GM21390 (cell line): ENCODE data around the gene HBEGF.

Source experiments
- ATAC-seq: cut with Tn5 transposase; IDR thresholded peaks from one replicate; pipeline ENCODE4 v1.9.1; 2021; ENCODE audit not compliant: unreplicated experiment

The HBEGF gene, protein sequence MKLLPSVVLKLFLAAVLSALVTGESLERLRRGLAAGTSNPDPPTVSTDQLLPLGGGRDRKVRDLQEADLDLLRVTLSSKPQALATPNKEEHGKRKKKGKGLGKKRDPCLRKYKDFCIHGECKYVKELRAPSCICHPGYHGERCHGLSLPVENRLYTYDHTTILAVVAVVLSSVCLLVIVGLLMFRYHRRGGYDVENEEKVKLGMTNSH

DNA sequence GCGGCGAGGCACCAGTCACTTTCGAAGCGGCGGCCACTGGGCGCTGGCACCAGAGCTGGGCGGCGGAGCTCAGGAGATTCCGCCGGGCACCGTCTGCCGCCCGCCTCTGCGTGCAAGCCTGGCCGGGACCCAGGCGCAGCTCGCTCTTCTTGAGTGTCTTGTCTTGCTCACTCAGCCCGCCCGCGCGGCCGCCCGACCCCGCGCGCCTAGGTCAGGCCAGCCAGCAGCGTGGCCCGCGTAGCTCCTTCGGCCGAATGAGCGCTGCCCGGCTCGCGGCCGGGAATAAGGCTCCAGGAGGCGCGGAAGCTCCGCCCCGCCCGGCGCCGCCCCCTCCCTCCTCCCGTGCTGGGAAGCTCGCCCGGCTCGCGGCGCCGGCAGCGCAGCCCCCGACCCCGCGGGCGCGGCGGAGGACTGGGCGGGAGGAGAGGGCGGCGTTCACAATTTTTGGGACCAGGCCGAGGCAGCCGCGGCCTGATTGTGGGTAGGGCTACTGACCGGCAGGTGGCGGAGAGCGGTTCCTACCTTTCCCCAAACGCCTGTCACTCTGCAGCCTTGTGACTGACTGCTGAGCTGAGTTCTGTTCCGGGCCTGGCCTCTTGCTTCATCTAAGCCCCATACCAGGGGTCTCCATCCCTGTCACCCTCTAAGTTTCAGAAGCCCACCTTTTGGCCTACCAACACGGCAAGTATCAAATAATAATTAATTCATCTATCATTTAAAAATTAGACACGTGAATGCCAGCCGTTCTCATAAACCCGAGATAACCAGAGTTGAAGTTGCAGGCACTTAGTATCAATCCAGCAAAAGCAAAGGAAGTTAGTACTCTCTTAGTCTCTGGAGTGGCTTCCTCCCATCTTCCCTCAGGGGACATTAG, at the start of gene HBEGF:
TSS of gene HBEGF (minus strand) at position 256 of the 874 bp plus-strand sequence. CDS start 275 bp downstream, outside the sequence.
- ATAC-seq: peak; percentile 71

DNA sequence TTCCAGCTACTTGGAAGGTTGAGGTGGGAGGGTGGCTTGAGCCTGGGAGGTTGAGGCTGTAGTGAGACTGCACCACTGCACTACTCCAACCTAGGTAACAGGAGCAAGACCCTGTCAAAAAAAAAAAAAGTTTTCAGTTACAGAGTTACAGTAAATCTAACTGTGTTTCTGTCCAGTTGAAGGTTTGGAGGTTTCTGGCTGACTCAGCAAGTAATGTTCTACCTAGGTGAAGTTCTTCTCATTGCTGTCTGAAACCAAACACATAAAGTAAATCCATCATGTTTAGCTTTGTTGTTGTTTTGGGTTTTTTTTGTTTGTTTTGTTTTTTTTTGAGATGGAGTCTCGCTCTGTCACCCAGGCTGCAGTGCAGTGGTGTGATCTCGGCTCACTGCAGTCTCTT, 47.3 kb upstream of the HBEGF start:
- no peak for ATAC-seq

DNA sequence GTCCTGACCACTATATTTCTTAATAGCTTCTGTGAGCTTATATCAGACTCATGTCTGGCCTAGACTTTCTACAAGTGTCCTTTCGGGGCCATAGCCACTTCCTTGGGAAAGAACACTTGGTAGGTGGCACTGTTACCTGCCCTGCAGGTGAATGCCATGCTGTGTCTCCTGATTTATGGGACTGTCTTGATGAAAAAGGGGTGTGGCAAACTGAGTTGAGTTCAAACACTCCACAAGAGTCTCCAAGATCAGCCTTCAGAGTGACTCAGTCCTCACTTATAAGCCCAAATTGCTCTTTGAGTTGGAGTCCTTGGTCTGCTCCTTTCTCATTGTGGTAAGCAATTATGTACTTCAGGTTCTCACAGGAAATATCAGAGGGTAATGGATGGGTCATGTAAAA, 45.3 kb upstream of the HBEGF start:
- ATAC-seq: no peak

DNA sequence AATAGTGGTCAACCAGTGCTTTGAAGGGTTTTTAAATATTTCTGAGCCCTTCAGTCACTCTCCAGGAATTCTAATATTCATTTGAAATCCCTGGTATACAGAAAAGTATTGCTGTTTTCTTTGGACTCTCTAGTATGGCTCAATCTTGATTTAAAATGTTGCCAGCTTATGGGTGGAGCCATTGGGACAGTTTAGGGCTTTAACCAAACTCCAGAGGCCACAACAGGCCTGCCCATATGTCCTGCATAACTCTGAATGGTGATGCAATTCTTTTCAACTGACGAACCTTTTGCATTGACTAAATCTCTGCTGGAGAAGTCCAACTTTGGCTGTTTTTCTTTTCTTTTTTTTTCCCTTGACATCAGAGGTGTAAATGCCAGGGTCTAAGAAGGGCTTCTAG, 44.9 kb upstream of the HBEGF start:
- no peak for ATAC-seq

DNA sequence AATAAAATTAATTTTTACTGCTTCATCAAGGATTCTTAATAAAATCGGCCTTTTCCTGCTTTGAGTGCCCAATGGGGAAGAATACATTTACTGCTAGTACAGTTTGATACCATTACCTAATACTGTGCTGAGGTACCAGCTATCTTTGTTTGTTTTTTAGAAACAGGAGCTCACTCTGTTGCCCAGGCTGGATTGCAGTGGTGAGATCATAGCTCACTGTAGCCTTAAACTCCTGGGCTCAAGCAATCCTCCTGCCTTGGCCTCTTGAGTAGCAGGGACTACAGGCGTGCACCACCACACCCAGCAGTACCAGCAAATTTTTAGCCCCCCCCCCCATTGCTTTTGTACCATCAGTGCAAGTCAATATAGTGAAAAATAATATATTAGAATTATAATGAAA, 41.6 kb upstream of the HBEGF start:
- no peak for ATAC-seq

DNA sequence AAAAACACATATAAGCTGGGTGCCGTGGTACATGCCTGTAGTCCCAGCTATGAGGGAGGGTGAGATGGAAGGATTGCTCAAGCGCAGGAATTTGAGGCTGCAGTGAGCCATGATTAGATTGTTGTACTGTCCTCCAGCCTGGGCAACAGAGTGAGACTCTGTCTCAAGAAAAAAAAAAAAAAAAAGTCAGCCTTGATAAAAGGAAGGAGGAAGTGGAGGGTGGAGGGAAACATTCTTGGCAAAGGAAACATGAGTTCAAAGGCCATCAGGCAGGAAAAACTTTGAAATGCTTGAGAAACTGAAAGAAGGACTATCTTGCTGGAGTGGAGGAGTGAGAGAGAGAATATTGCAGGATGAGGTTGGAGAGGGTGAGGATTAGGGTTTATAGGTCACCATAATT, 36.9 kb upstream of the HBEGF start:
- no peak for ATAC-seq

DNA sequence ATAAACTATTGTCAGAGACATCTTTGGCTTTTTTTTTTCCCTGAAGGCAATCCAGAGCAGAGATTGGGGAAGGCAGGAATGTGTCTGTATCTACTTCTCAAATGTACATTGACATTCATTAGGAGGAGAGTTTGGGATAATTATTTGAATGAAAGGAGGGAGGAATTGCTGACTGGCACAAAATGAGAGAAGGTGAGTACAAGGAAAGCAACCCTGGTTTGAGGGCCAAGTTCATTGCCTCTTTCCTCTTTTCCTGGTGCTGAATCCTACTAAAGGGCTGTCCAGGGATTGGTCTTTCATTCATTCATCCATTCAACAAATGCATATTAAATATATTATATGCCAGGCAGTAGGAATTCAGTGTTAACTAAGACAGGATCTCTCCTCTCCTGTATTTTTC, 36.5 kb upstream of the HBEGF start:
- no peak for ATAC-seq

DNA sequence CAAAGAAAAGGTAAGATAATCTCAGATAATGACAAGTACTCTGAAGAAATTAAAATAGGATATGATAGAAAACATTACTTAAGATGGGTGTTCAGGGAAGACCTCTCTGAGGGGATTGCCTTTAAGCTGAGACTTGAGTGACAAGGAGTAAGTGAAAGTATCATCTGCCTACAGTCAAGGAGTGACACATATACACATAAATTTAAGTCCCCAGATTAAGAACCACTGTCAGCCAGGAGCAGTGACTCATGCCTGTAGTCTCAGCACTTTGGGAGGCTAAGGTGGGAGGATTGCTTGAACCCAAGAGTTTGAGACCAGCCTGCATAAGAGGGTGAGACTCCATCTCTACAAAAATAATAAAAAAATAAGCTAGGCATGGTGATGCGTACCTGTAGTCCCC, 35.6 kb upstream of the HBEGF start:
- ATAC-seq: no peak

DNA sequence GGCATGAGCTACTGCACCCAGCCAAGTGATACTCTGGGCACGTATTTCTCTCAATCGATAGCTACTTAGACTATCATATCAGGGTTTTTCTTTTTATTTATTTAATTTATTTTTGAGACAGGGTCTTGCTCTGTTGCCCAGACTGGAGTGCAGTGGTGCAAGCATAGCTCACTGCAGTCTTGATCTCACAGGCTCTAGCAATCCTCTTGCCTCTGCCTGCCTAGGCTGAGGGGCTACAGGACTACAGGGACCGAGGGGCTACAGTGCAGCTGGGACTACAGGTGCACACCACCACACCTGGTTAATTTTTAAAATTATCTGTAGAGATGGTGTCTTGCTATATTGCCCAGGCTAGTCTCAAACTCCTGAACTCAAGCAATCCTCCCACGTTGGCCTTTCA, 34.9 kb upstream of the HBEGF start:
- no peak for ATAC-seq

DNA sequence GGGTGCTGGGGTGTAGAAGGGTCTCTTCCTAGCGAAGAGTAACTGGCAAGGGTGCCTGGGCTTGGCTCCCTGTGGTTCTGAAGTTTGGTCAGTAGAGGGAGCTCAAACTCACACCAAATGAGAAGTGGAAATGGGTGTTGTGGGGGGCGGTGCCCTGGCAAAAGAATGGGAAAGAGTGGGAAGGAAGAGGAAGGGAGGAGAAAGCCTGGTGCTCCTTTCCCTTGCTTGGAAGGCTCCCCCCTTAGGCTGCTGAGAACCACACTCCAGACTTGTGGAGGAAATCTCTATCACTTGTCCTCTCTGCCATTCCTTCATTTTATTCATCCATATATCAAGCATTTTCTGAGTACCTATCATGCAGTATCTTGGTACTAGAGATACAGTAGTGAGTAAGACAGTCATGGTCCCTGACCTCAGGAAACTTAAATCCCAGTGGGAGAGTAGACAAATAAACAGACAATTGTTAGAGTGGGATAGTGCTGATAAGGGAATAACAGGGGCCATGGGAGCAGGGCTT, 26.6 kb upstream of the HBEGF start:
- peak; percentile 84 for ATAC-seq

DNA sequence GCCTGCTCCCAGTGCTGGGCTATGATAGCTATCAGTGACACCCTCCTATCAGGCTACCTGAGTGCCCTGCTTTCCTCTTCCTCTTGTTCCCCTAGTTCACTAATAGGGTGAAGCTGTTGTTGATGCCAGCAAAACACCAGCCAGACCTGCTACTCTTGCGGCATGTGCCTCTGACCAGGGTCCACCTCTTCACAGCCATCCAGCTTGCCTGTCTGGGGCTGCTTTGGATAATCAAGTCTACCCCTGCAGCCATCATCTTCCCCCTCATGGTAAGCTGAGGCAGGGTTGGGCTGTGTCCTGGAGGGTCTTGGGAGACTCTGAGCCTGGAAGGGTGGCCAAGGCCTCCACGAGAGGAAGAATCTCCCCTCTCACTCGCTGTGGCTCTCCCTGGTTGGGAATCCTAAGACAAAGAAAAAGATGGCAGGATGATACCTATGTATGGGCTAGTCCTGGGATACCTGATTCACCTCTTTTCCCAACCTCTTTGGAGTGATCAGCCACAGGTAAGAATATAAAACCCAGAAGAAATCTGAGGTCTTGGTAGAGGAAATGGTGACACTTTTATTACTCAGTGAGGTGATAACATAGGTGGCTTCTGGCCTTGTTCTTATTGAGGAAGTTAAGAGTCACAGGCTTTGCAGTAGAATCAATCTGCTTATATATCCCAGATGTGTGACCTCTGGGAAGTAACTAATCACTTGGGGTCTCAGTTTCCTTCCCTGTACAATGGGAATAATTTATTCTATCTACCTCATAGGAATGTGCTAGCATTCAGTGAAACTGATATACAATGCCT, 25.2 kb upstream of the HBEGF start:
- ATAC-seq: no peak

DNA sequence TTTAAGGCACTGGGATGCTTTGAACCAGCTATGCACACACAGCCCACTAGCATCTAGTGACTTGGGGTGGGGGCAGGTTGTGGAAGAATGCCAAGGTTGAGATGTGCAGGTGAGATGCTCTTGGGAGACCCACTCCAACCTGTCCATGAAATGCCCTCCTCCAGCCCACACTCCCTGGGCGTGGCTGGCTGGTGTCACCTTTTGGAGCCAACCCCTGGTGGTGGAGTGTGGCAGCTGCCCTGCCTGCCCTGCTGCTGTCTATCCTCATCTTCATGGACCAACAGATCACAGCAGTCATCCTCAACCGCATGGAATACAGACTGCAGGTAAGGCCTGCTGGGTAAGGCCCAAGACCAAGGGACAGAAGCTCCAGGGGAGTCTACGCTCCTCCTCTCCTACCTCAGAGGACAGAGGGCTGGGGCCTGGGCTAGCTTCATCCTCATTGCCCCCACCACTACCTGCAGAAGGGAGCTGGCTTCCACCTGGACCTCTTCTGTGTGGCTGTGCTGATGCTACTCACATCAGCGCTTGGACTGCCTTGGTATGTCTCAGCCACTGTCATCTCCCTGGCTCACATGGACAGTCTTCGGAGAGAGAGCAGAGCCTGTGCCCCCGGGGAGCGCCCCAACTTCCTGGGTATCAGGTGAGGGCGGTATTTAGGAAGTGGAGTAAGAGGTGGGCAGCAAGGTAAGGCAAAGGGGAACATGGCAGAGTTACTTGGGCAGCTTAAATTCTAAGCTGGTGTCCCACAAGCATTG, 21.0 kb upstream of the HBEGF start:
- no peak for ATAC-seq

DNA sequence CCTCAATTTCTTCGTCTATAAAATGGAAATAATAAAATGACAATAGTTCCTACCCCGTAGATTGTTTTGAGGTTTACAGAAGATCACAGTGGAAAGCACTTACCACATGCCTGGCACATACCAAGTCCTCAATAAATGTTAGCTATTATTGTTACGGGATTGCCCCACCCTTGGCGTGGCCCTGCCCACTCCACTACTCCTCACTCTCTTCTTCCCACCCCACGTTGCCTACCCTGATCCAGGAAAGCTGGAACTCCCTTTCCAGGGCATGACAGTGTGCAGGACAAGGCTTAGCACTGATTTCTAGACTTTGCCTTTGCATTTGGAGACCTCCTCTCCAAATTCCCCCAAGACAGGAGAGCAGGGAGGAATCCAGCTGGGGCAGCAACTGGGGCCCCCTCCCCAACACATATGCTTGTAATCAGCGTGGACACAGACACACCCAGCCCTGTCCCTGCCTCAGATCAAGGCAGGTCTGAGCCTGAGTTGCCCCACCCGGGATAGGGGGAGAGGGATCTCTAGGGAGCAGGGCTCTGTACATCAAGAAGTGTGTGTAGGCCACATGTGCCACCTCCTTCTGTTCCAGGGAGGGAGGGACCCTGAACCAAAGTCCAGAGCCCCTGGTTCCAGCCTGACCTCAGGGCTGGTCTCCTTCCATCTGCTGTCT, 20.3 kb upstream of the HBEGF start:
- ATAC-seq: no peak

DNA sequence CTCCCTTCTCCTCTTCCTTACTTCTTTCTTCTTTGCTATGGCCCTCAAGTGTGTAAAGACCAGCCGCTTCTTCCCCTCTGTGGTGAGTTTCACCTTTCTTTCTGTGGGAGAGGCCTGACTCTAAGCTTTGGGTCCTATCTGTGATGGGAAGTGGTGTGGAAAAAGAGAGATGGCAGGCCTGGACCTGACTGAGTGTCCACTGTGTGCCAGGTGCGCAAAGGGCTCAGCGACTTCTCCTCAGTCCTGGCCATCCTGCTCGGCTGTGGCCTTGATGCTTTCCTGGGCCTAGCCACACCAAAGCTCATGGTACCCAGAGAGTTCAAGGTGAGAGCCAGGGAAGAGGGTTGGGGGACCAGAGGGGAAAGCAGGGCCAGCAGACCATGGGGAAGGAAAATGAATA, 19.5 kb upstream of the HBEGF start:
- ATAC-seq: no peak

DNA sequence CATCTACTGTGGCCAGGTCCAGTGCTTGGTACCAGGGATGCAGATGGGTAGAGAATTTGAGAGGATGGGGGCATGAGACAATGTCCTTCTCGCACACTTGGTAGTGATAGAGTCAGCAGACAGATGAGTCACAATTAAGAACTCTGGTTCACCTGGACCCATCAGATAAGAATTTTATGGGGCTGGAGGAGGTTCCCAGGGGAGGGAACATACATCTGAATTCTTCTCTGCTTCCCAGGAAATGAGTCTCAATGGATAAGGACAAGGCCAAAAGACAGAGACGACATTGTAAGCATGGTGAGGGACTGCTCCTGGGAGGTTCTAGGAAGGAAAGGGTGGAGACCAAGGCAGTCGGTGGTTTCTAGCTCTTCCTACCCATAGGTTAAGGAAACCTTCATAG, 18.9 kb upstream of the HBEGF start:
- ATAC-seq: no peak

DNA sequence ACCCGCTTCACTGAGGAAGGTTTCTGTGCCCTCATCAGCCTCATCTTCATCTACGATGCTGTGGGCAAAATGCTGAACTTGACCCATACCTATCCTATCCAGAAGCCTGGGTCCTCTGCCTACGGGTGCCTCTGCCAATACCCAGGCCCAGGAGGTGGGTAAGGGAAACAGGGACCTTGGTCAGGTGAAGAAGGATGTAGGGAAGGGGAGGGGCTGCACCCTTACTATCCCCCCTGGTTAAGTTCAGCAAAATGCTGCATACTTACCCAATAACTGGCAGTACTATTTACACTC, 18.0 kb upstream of the HBEGF start:
- ATAC-seq: no peak

DNA sequence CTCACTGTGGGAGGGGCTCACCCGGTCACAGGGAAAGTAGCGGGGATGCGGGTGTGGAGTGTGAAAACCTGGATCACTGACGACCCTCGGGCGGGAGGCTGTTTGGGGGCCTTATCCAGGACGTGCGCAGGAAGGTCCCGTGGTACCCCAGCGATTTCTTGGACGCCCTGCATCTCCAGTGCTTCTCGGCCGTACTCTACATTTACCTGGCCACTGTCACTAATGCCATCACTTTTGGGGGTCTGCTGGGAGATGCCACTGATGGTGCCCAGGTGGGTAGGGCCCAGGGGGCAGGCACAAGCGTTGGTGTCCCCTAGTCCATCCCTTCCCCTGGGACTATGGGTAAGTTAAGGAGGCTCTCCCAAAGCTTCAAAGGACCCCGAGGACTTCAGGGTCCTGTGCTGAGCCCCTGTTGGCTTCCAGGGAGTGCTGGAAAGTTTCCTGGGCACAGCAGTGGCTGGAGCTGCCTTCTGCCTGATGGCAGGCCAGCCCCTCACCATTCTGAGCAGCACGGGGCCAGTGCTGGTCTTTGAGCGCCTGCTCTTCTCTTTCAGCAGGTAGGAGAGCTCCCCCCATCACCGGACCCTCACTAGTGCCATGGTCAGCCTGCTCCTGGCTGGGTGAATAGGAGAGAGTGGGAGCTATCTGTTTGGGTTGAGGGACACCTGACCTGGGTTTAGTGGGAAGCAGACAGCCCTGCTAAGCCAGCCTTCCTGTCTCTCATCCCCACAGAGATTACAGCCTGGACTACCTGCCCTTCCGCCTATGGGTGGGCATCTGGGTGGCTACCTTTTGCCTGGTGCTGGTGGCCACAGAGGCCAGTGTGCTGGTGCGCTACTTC, 17.4 kb upstream of the HBEGF start:
- ATAC-seq: no peak

DNA sequence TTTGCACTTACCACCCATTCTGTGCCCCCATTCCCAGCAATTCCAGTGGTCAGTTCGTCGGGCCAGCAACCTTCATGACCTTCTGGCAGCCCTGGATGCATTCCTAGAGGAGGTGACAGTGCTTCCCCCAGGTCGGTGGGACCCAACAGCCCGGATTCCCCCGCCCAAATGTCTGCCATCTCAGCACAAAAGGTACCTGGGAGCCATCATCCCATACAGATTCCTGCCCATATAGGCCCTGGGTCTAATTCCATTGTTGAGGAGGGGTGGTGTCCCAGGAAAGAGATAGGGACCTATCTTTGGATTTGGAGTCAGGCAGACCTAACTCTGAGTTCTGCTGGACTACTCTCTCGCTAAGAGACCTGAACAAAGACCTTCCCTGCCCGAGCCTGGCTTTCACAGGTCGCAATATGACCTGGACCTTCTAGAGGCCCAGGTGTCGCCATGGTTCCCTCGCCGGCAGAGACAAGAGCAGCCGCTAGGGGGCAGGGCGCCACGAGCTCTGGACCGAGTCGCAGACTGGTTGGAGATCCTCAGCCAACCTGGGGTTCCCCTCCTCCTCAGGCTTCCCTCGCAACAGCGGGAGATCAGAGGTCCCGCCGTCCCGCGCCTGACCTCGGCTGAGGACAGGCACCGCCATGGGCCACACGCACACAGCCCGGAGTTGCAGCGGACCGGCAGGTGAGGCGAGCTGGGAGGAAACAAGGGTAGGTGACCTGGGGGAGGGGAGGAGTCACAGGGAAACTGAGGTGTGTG, 16.6 kb upstream of the HBEGF start:
- peak; percentile 92 for ATAC-seq

DNA sequence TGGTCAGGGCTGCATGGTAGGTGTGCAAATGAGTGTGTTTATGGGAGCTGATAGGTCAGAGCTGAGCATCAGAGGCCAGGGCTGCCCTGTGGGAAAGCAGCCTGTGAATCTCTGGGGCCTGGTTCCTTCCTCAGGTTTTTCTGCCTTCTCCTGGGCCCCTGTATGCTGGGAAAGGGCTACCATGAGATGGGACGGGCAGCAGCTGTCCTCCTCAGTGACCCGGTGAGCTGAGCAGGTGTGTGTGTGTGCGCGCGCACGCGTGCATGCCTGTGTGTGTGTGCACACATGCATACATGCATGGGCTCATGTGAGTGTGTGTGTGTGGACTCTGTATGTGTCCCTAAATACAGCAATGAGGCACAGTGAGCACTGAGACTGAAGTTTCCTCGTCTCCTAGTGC, 15.9 kb upstream of the HBEGF start:
- no peak for ATAC-seq
